GM18907 (cell line): ENCODE measurements around the gene TRIM14.
"Not testable (repeated sequence)": the region's sequence is repeated elsewhere in the genome, so short reads cannot be mapped to it uniquely, and the experiment has no call there.

ENCODE experiments used
- ATAC-seq: cut with Tn5 transposase; IDR thresholded peaks from one replicate; pipeline ENCODE4 v1.9.1; 2021; ENCODE audit warnings: mild to moderate bottlenecking, moderate library complexity; ENCODE audit not compliant: unreplicated experiment

The TRIM14 gene

GRCh38 chr9:98108531-98109031, 10.4 kb downstream of the TRIM14 start:
- peak; percentile 68 for ATAC-seq

GRCh38 chr9:98107926-98108325, 11.1 kb downstream of the TRIM14 start:
- ATAC-seq: peak; percentile 16

GRCh38 chr9:98105006-98105405, 14.0 kb downstream of the TRIM14 start:
- ATAC-seq: no peak

GRCh38 chr9:98104445-98104881, 14.6 kb downstream of the TRIM14 start:
- no peak for ATAC-seq

- ATAC-seq: peak; percentile 93
Observed at GRCh38 chr9:98101868-98102273, 17.2 kb downstream of the TRIM14 start.

GRCh38 chr9:98101416-98101815, 17.6 kb downstream of the TRIM14 start:
- no peak for ATAC-seq

GRCh38 chr9:98100456-98100855, 18.6 kb downstream of the TRIM14 start:
- ATAC-seq: no peak

GRCh38 chr9:98099898-98100297, 19.1 kb downstream of the TRIM14 start:
- no peak for ATAC-seq

- ATAC-seq: no peak
Observed at GRCh38 chr9:98099346-98099745, 19.7 kb downstream of the TRIM14 start.

GRCh38 chr9:98097836-98098235, 21.2 kb downstream of the TRIM14 start:
- no peak for ATAC-seq

GRCh38 chr9:98096091-98096490, 22.9 kb downstream of the TRIM14 start:
- no peak for ATAC-seq

- no peak for ATAC-seq
Observed at GRCh38 chr9:98095401-98095800, 23.6 kb downstream of the TRIM14 start.

GRCh38 chr9:98094851-98095250, 24.2 kb downstream of the TRIM14 start:
- no peak for ATAC-seq

- no peak for ATAC-seq
Observed at GRCh38 chr9:98094316-98094715, 24.7 kb downstream of the TRIM14 start.

GRCh38 chr9:98092613-98092931, 26.4 kb downstream of the TRIM14 start:
- ATAC-seq: no peak

GRCh38 chr9:98091735-98092612, 27.0 kb downstream of the TRIM14 start:
- no peak for ATAC-seq

GRCh38 chr9:98090674-98091073, 28.3 kb downstream of the TRIM14 start:
- not testable (repeated sequence) for ATAC-seq

- no peak for ATAC-seq
Observed at GRCh38 chr9:98087420-98088354, 31.3 kb downstream of the TRIM14 start.

- ATAC-seq: no peak
Observed at GRCh38 chr9:98086461-98086860, 32.6 kb downstream of the TRIM14 start.

- no peak for ATAC-seq
Observed at GRCh38 chr9:98085944-98086343, 33.1 kb downstream of the TRIM14 start.

GRCh38 chr9:98085058-98085457, 34.0 kb downstream of the TRIM14 start:
- ATAC-seq: no peak

- no peak for ATAC-seq
Observed at GRCh38 chr9:98084396-98084795, 34.6 kb downstream of the TRIM14 start.
